ENCODE measurements around the gene KLHDC8A. TPM values are rescaled to one million over a fixed set of nuclear protein-coding genes. Genes with fewer than 3 reads are reported as not detected.

The KLHDC8A gene
- total RNA-seq, 1 donor from 2014 or later: not detected

- intact Hi-C loops (cut with DNase I): no loop called here
- DNase-seq (ENCODE audit: missing footprints) (no peak), ATAC-seq (no peak)
Measured at GRCh38 chr1:205326812-205327466, 29.8 kb downstream of the KLHDC8A start.

- no peak for DNase-seq (ENCODE audit: missing footprints)
- ATAC-seq: peak; percentile 26
Measured at GRCh38 chr1:205325334-205325884, 31.3 kb downstream of the KLHDC8A start.

GRCh38 chr1:205324781-205325180 lies 31.9 kb downstream of the KLHDC8A start:
- intact Hi-C loops (cut with DNase I): loop anchor here (1.0 kb wide), 1 partner anchor 51 kb away; no protein-coding TSS in a partner anchor
- DNase-seq (ENCODE audit: missing footprints) (no peak), ATAC-seq (no peak)

More at GRCh38 chr1:205325334-205325884, 31.3 kb downstream of the KLHDC8A start:
- intact Hi-C loops (cut with DNase I): loop anchor here (1.0 kb wide), 1 partner anchor 52 kb away; no protein-coding TSS in a partner anchor

GRCh38 chr1:205323794-205324193 lies 32.9 kb downstream of the KLHDC8A start:
- DNase-seq (ENCODE audit: missing footprints) (no peak), ATAC-seq (no peak)
- intact Hi-C loops (cut with DNase I): no loop called here

GRCh38 chr1:205321959-205322283 lies 34.8 kb downstream of the KLHDC8A start:
- no peak for ATAC-seq
- DNase-seq (ENCODE audit: missing footprints): no peak
- intact Hi-C loops (cut with DNase I): loop anchor here (1.0 kb wide), 1 partner anchor 49 kb away; no protein-coding TSS in a partner anchor

- ATAC-seq: peak; percentile 93
- intact Hi-C loops (cut with DNase I): loop anchor here (1.0 kb wide), 1 partner anchor 48 kb away; no protein-coding TSS in a partner anchor
- DNase-seq (ENCODE audit: missing footprints): peak; percentile 98
Measured at GRCh38 chr1:205321162-205321958, 35.4 kb downstream of the KLHDC8A start, which contains the start of gene NUAK2. NUAK2 (minus strand) TSS chr1:205321745; CDS start chr1:205321628, 117 bp downstream.

GRCh38 chr1:205319081-205320018 lies 37.4 kb downstream of the KLHDC8A start:
- peak; percentile 30 for ATAC-seq
- intact Hi-C loops (cut with DNase I): no loop called here
- no peak for DNase-seq (ENCODE audit: missing footprints)

GRCh38 chr1:205318231-205318991 lies 38.3 kb downstream of the KLHDC8A start:
- DNase-seq (ENCODE audit: missing footprints) (no peak), ATAC-seq (no peak)
- intact Hi-C loops (cut with DNase I): no loop called here

GRCh38 chr1:205317311-205317917 lies 39.3 kb downstream of the KLHDC8A start:
- DNase-seq (ENCODE audit: missing footprints) (peak; percentile 83), ATAC-seq (peak; percentile 64)
- intact Hi-C loops (cut with DNase I): no loop called here

- DNase-seq (ENCODE audit: missing footprints): no peak
- intact Hi-C loops (cut with DNase I): no loop called here
- peak; percentile 38 for ATAC-seq
Measured at GRCh38 chr1:205316161-205316566, 40.6 kb downstream of the KLHDC8A start.

- ATAC-seq: no peak
- intact Hi-C loops (cut with DNase I): no loop called here
- DNase-seq (ENCODE audit: missing footprints): no peak
Measured at GRCh38 chr1:205315008-205315618, 41.6 kb downstream of the KLHDC8A start.

GRCh38 chr1:205313563-205314308 lies 43.0 kb downstream of the KLHDC8A start:
- intact Hi-C loops (cut with DNase I): no loop called here
- DNase-seq (ENCODE audit: missing footprints) (peak; percentile 81), ATAC-seq (peak; percentile 49)

- ATAC-seq (no peak), DNase-seq (ENCODE audit: missing footprints) (no peak)
- intact Hi-C loops (cut with DNase I): no loop called here
Measured at GRCh38 chr1:205312866-205313562, 43.7 kb downstream of the KLHDC8A start.

GRCh38 chr1:205310976-205311704 lies 45.6 kb downstream of the KLHDC8A start:
- intact Hi-C loops (cut with DNase I): no loop called here
- DNase-seq (ENCODE audit: missing footprints): no peak
- no peak for ATAC-seq

GRCh38 chr1:205309741-205310140 lies 47.0 kb downstream of the KLHDC8A start:
- ATAC-seq: no peak
- no peak for DNase-seq (ENCODE audit: missing footprints)
- intact Hi-C loops (cut with DNase I): no loop called here
